ENCODE results near the gene SAE1. TPM values are rescaled to one million over a fixed set of nuclear protein-coding genes. Genes with fewer than 3 reads are reported as not detected.

Gene SAE1
- total RNA-seq, 2 donors from 2014 or later, result 14.5 to 21.5 TPM

- intact Hi-C loops (cut with DNase I), result no loop called here
- H3K4me3 ChIP-seq, result no peak overlapping the region
- H3K27me3 ChIP-seq, result peaks cover 0 to 5% of the 10 kb centered on the region in 2 donors
- H3K4me1 ChIP-seq, result peaks cover 45% of the 10 kb centered on the region
- no peak for DNase-seq
- no peak for ATAC-seq
- WGBS, 2 donors, result 57% methylated on average over 6 of the region's 6 CpGs; no CpG with 5 or more reads in 1 of the 2 donors
- no peaks in the 10 kb centered on the region for H3K9me3 ChIP-seq
- H3K36me3 ChIP-seq (replicated peaks in 1 of 2; ENCODE audit: insufficient read depth in 1 of 2, low read depth in 2 of 2), result no peaks in the 10 kb centered on the region
- H3K27ac ChIP-seq, result peak overlapping the region in 1 of 4 donors; percentile 31
- TF ChIP-seq POLR2A (IDR thresholded peaks at IDR 0.05) (no peak), CTCF (IDR thresholded peaks at IDR 0.05) (no peak)
Measured at GRCh38 chr19:47240556-47240955, 109.9 kb downstream of the SAE1 start.

DNA sequence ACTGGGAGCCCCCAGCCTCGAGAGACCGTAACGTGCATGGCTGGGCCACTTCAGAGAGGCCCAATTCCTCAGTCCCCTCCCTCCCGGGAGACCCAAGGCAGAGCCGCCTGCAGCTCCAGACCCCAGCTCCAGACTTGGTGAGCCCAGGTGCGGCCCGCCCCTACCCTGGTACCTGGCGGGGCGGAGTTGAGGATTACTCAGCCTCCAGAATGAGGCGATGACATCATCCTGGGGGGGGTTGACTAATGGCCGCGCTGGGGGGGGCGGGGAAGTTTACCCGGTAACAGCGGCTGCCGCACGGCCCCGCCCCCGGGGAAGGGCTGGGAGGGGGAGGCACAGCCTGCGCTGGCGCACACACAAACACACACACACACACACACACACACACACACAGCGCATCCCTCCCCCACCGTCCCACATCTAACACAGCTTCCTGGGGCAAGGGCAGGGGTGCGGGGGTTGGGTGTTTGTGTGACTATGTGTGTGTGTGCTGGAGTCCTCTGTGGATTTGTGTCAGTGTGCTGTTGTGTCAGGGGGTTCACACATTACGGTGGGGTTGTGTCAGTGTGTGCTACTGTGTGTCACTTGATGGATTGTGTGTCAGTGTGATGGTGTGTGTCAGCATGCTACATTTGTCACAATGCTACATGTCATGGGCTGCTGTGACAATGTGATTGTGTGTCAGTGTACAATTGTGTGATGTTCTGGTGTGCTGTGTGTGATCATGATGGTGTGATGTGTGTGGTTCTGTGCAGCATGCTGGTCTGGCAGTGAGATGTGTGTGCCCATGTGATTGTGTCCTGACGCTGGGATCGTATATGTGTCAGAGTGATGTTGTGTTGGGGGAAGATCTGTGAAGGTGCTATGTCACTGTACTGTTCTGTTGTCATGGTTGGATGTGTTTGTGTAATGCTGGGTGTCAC is 110.6 kb downstream of the SAE1 start:
- peak; percentile 93 to 97 (median 95) for DNase-seq

DNA sequence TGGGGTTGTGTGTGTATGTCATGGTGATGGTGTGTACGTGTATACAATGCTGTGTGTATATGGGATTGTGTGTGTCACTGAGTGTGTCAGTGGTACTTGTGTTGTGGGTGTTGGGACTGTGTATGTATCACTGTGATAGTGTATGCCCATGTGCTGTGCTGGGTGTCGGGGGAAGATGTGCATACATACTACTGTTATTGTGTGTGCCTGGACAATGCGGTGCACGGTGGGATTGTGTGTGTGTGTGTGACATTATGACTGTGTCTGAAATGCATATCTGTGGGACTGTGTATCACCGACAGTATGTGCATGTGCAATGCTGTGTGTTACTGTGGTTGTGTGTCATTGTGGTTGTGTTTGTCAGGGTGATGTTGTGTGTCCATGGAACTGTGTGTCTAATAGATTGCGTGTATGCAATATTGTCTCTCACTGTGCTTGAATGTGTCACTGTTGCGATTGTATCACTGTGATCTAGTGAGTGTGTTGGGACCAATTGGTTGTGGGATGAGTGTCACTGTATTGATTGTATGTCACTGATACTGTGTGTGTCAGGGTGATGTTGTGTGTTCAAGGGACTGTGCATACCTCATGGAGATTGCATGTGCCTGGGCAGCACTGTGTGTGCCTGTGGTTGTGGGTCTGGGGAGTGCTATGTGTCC is 111.4 kb downstream of the SAE1 start:
- Histone ChIP-seq H3K27me3 (peaks cover 0 to 5% of the 10 kb centered on the region in 2 donors), H3K27ac (peak overlapping the region in 1 of 4 donors; percentile 36), H3K9me3 (no peaks in the 10 kb centered on the region), H3K36me3 (replicated peaks in 1 of 2; ENCODE audit: insufficient read depth in 1 of 2, low read depth in 2 of 2) (no peaks in the 10 kb centered on the region), H3K4me1 (peaks cover 45% of the 10 kb centered on the region), H3K4me3 (no peak overlapping the region)
- ATAC-seq (no peak), DNase-seq (no peak)
- intact Hi-C loops (cut with DNase I), result no loop called here
- no peak for TF ChIP-seq CTCF (IDR thresholded peaks at IDR 0.05)
- no peak for TF ChIP-seq POLR2A (IDR thresholded peaks at IDR 0.05)
- WGBS, 2 donors, result 55 to 85% methylated on average over 6 to 7 of the region's 7 CpGs

More for the DNA sequence above, 110.6 kb downstream of the SAE1 start:
- peaks cover 0 to 5% of the 10 kb centered on the region in 2 donors for H3K27me3 ChIP-seq
- H3K36me3 ChIP-seq (replicated peaks in 1 of 2; ENCODE audit: insufficient read depth in 1 of 2, low read depth in 2 of 2), result no peaks in the 10 kb centered on the region
- ATAC-seq, result peak; percentile 82
- peaks cover 45% of the 10 kb centered on the region for H3K4me1 ChIP-seq
- peak overlapping the region in 1 of 4 donors; percentile 31 for H3K27ac ChIP-seq
- peak; percentile 43 to 65 (median 62) for TF ChIP-seq POLR2A (IDR thresholded peaks at IDR 0.05)
- no peak for TF ChIP-seq CTCF (IDR thresholded peaks at IDR 0.05)
- H3K4me3 ChIP-seq, result no peak overlapping the region
- intact Hi-C loops (cut with DNase I), result no loop called here
- WGBS, 2 donors, result 6 to 13% methylated on average over 11 to 25 of the region's 27 CpGs
- no peaks in the 10 kb centered on the region for H3K9me3 ChIP-seq

GRCh38 chr19:47243364-47243775 is 112.7 kb downstream of the SAE1 start:
- H3K27ac ChIP-seq, result no peak overlapping the region
- intact Hi-C loops (cut with DNase I), result no loop called here
- no peak for ATAC-seq
- H3K36me3 ChIP-seq (replicated peaks in 1 of 2; ENCODE audit: insufficient read depth in 1 of 2, low read depth in 2 of 2), result no peaks in the 10 kb centered on the region
- no peak for DNase-seq
- peaks cover 52% of the 10 kb centered on the region for H3K4me1 ChIP-seq
- no peaks in the 10 kb centered on the region for H3K9me3 ChIP-seq
- H3K4me3 ChIP-seq, result no peak overlapping the region
- peaks cover 0 to 5% of the 10 kb centered on the region in 2 donors for H3K27me3 ChIP-seq
- 22% methylated on average over 6 to 9 of the region's 9 CpGs for WGBS, 2 donors
- no peak for TF ChIP-seq CTCF (IDR thresholded peaks at IDR 0.05)
